Gastrocnemius medialis (tissue), 4 donors: ENCODE measurements around the gene CIROP. TPM values are rescaled to one million over a fixed set of nuclear protein-coding genes. Genes with fewer than 3 reads are reported as not detected.
A peak's percentile ranks its signal among the peaks of the same experiment; 100 is the strongest.

Experiments used
- ATAC-seq, 2 donors: fragments of 150-250 bp; one replicate each; pipeline ENCODE4 v1.9.1; 2016
- DNase-seq, 2 donors: peaks; one replicate each; pipeline ENCODE4 v3.0.0-alpha.2; 2019
- H3K27ac ChIP-seq, 4 donors: fragments of 200-600 bp; sonication (generic); 1 replicate in 1 of 4; 2 replicates in 3 of 4; pipeline ENCODE4 v1.5.1; 2016 to 2018; ENCODE audit warnings: mild to moderate bottlenecking in 2 of 4, moderate library complexity in 1 of 4
- H3K27me3 ChIP-seq, 3 donors: fragments of 200-600 bp; sonication (generic) in 2 of 3; 1 replicate in 1 of 3; 2 replicates in 2 of 3; pipeline versions ENCODE4 v1.5.1 to v1.6.0; 2016 to 2019; ENCODE audit warnings: mild to moderate bottlenecking in 1 of 3, moderate library complexity in 1 of 3
- H3K36me3 ChIP-seq, 2 donors: fragments of 200-600 bp; sonication (generic) in 1 of 2; one replicate each; pipeline ENCODE4 v1.5.1; 2017 to 2018
- H3K4me1 ChIP-seq, 2 donors: fragments of 200-600 bp; sonication (generic) in 1 of 2; one replicate each; pipeline ENCODE4 v1.5.1; 2016 to 2017; ENCODE audit warnings: mild to moderate bottlenecking in 2 of 2
- H3K4me3 ChIP-seq, 4 donors: fragments of 200-600 bp; sonication (generic) in 3 of 4; 1 replicate in 1 of 4; 2 replicates in 3 of 4; pipeline ENCODE4 v1.5.1; 2016 to 2019; ENCODE audit warnings: mild to moderate bottlenecking in 2 of 4
- H3K9me3 ChIP-seq, 3 donors: fragments of 200-600 bp; sonication (generic) in 2 of 3; 1 replicate in 1 of 3; 2 replicates in 2 of 3; pipeline ENCODE4 v1.5.1; 2016 to 2019
- CTCF ChIP-seq, 5 experiments: fragments of 450-650 bp in 3 of 5; fragments of 200-600 bp in 2 of 5; sonication (generic) in 2 of 5; IDR thresholded peaks in 4 of 5; conservative IDR thresholded peaks in 1 of 5; 1 replicate in 4 of 5; 2 replicates in 1 of 5; pipeline ENCODE4 v1.5.1; 2016 to 2019; ENCODE audit warnings: antibody characterized with exemption in 5 of 5, mild to moderate bottlenecking in 3 of 5, moderate library complexity in 3 of 5
- POLR2A ChIP-seq, 2 donors: fragments of 450-650 bp; IDR thresholded peaks; one replicate each; pipeline ENCODE4 v1.6.1; 2017; ENCODE audit warnings: antibody characterized with exemption in 2 of 2, mild to moderate bottlenecking in 2 of 2, moderate library complexity in 2 of 2
- in situ Hi-C, 4 donors: fragments of 200-750 bp; cut with MboI; loops; one replicate each; pipeline versions ENCODE4 v1.15.0 to v1.8.0; 2017; ENCODE audit warnings: low sequenced_read_pairs in 4 of 4
- intact Hi-C: fragments of 100-400 bp; cut with DNase I; formaldehyde crosslinking; loops from one replicate; pipeline ENCODE4 v1.15.1; 2023; ENCODE audit warnings: low total_unique reads
- total RNA-seq, 4 donors: library from RNA; depleted of rRNA; stranded (reverse); fragments of >200 nt; gene quantifications; one replicate each; pipeline versions ENCODE4 v1.1.0 to v1.2.3, GENCODE V29; 2016

CIROP gene
- total RNA-seq, 4 donors from 2014 or later, result not detected

GRCh38 chr14:23076785-23077408 is 27.9 kb downstream of the CIROP start:
- in situ Hi-C loops, result no loop called here
- intact Hi-C loops, result loop anchor here (5.0 kb wide), 1 partner anchor 220 kb away; no protein-coding TSS in a partner anchor
- H3K4me1 ChIP-seq, result peaks cover 11 to 33% of the 10 kb centered on the region in 2 donors
- no peak for DNase-seq
- no peaks in the 10 kb centered on the region for H3K9me3 ChIP-seq
- H3K36me3 ChIP-seq, result peaks cover 6 to 90% of the 10 kb centered on the region in 2 donors
- H3K27ac ChIP-seq, result peak overlapping the region; percentile 71 to 87 (median 84)
- H3K4me3 ChIP-seq, result no peak overlapping the region
- TF ChIP-seq POLR2A (IDR thresholded peaks at IDR 0.05) (no peak), CTCF (IDR thresholded peaks at IDR 0.05 in 4 of 5, conservative IDR thresholded peaks at IDR 0.05 in 1 of 5) (peak; percentile 29 to 70 (median 48))
- H3K27me3 ChIP-seq, result no peaks in the 10 kb centered on the region
- peak in 1 of 2 donors; percentile 31 for ATAC-seq

GRCh38 chr14:23074906-23075305 is 29.9 kb downstream of the CIROP start:
- peak overlapping the region in 1 of 4 donors; percentile 90 for H3K27ac ChIP-seq
- DNase-seq, result no peak
- no peaks in the 10 kb centered on the region for H3K27me3 ChIP-seq
- intact Hi-C loops, result loop anchor here (5.0 kb wide), 2 partner anchors 112 to 222 kb away; no protein-coding TSS in a partner anchor
- in situ Hi-C loops, result no loop called here
- no peak for ATAC-seq
- H3K9me3 ChIP-seq, result no peaks in the 10 kb centered on the region
- H3K4me1 ChIP-seq, result peaks cover 25 to 44% of the 10 kb centered on the region in 2 donors
- no peak overlapping the region for H3K4me3 ChIP-seq
- H3K36me3 ChIP-seq, result peaks cover 3 to 71% of the 10 kb centered on the region in 2 donors
- TF ChIP-seq CTCF (IDR thresholded peaks at IDR 0.05 in 4 of 5, conservative IDR thresholded peaks at IDR 0.05 in 1 of 5), result no peak
- no peak for TF ChIP-seq POLR2A (IDR thresholded peaks at IDR 0.05)

- DNase-seq (no peak), ATAC-seq (peak; percentile 22 to 26)
- in situ Hi-C loops (no loop called here), intact Hi-C loops (loop anchor here (2.0 to 5.0 kb wide), 2 partner anchors 23 to 115 kb away; partner anchors contain the start of genes ACIN1 and C14orf119)
- H3K27me3 ChIP-seq, result no peaks in the 10 kb centered on the region
- no peaks in the 10 kb centered on the region for H3K9me3 ChIP-seq
- peak overlapping the region; percentile 68 to 81 (median 74) for H3K4me3 ChIP-seq
- peaks cover 0 to 61% of the 10 kb centered on the region in 2 donors for H3K36me3 ChIP-seq
- peak overlapping the region; percentile 88 to 95 (median 90) for H3K27ac ChIP-seq
- H3K4me1 ChIP-seq, result peaks cover 25 to 33% of the 10 kb centered on the region in 2 donors
- no peak for TF ChIP-seq POLR2A (IDR thresholded peaks at IDR 0.05)
- TF ChIP-seq CTCF (IDR thresholded peaks at IDR 0.05 in 4 of 5, conservative IDR thresholded peaks at IDR 0.05 in 1 of 5), result no peak
Measured at GRCh38 chr14:23071921-23072539, 32.8 kb downstream of the CIROP start.

GRCh38 chr14:23071244-23071920 is 33.4 kb downstream of the CIROP start:
- intact Hi-C loops, result loop anchor here (2.0 to 5.0 kb wide), 2 partner anchors 23 to 116 kb away; partner anchors contain the start of genes ACIN1 and C14orf119
- in situ Hi-C loops, result no loop called here
- Histone ChIP-seq H3K36me3 (peaks cover 0 to 62% of the 10 kb centered on the region in 2 donors), H3K4me3 (peak overlapping the region; percentile 68 to 81 (median 74)), H3K27ac (peak overlapping the region; percentile 88 to 95 (median 90)), H3K4me1 (peaks cover 25 to 32% of the 10 kb centered on the region in 2 donors), H3K9me3 (no peaks in the 10 kb centered on the region), H3K27me3 (no peaks in the 10 kb centered on the region)
- peak; percentile 84 to 90 for DNase-seq
- TF ChIP-seq POLR2A (IDR thresholded peaks at IDR 0.05), result peak; percentile 63 to 67
- TF ChIP-seq CTCF (IDR thresholded peaks at IDR 0.05 in 4 of 5, conservative IDR thresholded peaks at IDR 0.05 in 1 of 5), result no peak
- ATAC-seq, result peak; percentile 92 to 93
